Ascending aorta (tissue), 2 donors: ENCODE measurements around the gene TMEM217. TPM values are rescaled to one million over a fixed set of nuclear protein-coding genes. Genes with fewer than 3 reads are reported as not detected.

Experiments used
- DNase-seq, 2 donors: peaks; one replicate each; pipeline ENCODE4 v3.0.0-alpha.2; 2019; ENCODE audit warnings: low spot score in 2 of 2
- H3K27ac ChIP-seq, 2 donors: fragments of 200-600 bp; sonication (generic); one replicate each; pipeline ENCODE4 v1.5.1; 2016 to 2017; ENCODE audit warnings: mild to moderate bottlenecking in 1 of 2
- H3K27me3 ChIP-seq: fragments of 200-600 bp; sonication (generic); one replicate; pipeline ENCODE4 v1.5.1; 2017
- H3K36me3 ChIP-seq, 2 donors: fragments of 200-600 bp; sonication (generic); one replicate each; pipeline ENCODE4 v1.5.1; 2016
- H3K4me1 ChIP-seq, 2 donors: fragments of 200-600 bp; sonication (generic); one replicate each; pipeline ENCODE4 v1.5.1; 2016 to 2017; ENCODE audit warnings: mild to moderate bottlenecking in 1 of 2
- H3K4me3 ChIP-seq, 2 donors: fragments of 200-600 bp; sonication (generic); one replicate each; pipeline ENCODE4 v1.5.1; 2016 to 2017; ENCODE audit warnings: mild to moderate bottlenecking in 1 of 2
- H3K9me3 ChIP-seq, 2 donors: fragments of 200-600 bp; sonication (generic); one replicate each; pipeline ENCODE4 v1.5.1; 2016
- CTCF ChIP-seq, 3 experiments: fragments of 200-600 bp in 2 of 3; fragments of 450-650 bp in 1 of 3; sonication (generic) in 2 of 3; IDR thresholded peaks; one replicate each; pipeline ENCODE4 v1.5.1; 2016 to 2019; ENCODE audit warnings: antibody characterized with exemption in 3 of 3, mild to moderate bottlenecking in 1 of 3, moderate library complexity in 1 of 3
- intact Hi-C: fragments of 100-400 bp; cut with DNase I; formaldehyde crosslinking; loops from one replicate; pipeline ENCODE4 v1.15.1; 2023
- total RNA-seq: library from RNA; depleted of rRNA; stranded (reverse); fragments of >200 nt; gene quantifications from one replicate; pipeline ENCODE4 v1.1.0, GENCODE V29; 2016

TMEM217 gene
- total RNA-seq, 1 donor from 2014 or later: not detected

DNA sequence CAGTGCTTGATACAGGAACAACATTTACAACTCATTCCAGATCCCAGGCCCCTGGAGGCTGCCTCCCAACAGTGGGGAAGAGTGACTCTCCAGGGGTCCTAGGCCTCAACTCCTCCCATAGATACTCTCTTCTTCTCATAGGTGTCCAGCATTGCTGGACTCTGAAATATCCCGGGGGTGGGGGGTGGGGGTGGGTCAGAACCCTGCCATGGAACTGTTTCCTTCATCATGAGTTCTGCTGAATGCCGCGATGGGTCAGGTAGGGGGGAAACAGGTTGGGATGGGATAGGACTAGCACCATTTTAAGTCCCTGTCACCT lies 83.8 kb downstream of the TMEM217 start:
- DNase-seq: no peak
- Histone ChIP-seq H3K36me3 (peaks cover 34 to 37% of the 10 kb centered on the region in 2 donors), H3K27ac (no peak overlapping the region), H3K9me3 (no peaks in the 10 kb centered on the region), H3K4me1 (peaks cover 0 to 16% of the 10 kb centered on the region in 2 donors), H3K4me3 (peak overlapping the region in 1 of 2 donors; percentile 28), H3K27me3 (no peaks in the 10 kb centered on the region)
- intact Hi-C loops: no loop called here
- no peak for TF ChIP-seq CTCF (IDR thresholded peaks at IDR 0.05)

GRCh38 chr6:37173493-37174195 lies 84.3 kb downstream of the TMEM217 start:
- intact Hi-C loops: loop anchor here (1.0 to 2.0 kb wide), 2 partner anchors 37 to 187 kb away; partner anchors contain the start of gene MTCH1
- no peak for DNase-seq
- H3K9me3 ChIP-seq: no peaks in the 10 kb centered on the region
- TF ChIP-seq CTCF (IDR thresholded peaks at IDR 0.05): no peak
- H3K4me3 ChIP-seq: peak overlapping the region in 1 of 2 donors; percentile 92
- H3K4me1 ChIP-seq: peaks cover 0 to 16% of the 10 kb centered on the region in 2 donors
- H3K36me3 ChIP-seq: peaks cover 34 to 37% of the 10 kb centered on the region in 2 donors
- peak overlapping the region in 1 of 2 donors; percentile 11 for H3K27ac ChIP-seq
- H3K27me3 ChIP-seq: no peaks in the 10 kb centered on the region

DNA sequence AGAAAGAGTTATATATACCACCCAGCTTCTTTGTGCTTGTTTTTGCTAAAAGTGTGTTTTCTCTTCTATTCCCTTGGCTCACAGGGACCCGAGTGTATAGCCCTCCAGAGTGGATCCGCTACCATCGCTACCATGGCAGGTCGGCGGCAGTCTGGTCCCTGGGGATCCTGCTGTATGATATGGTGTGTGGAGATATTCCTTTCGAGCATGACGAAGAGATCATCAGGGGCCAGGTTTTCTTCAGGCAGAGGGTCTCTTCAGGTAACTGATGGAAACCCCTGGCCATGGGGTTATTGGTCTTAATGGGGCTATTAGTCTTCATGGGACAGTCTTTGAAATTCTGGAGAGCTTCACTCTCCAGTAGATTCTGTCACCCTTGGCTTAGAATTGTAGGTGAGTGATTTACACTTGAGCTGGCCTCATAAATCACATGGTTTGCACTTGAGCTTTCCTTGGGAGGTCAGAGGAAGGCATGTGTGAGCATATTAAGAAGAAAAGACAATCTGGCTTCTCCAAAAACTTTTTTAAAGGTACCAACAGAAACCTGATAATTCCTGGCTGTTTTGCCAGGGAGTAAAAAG lies 84.9 kb downstream of the TMEM217 start:
- intact Hi-C loops: loop anchor here (1.0 to 2.0 kb wide), 5 partner anchors 37 to 186 kb away; partner anchors contain the start of gene MTCH1
- Histone ChIP-seq H3K4me1 (peaks cover 0 to 21% of the 10 kb centered on the region in 2 donors), H3K9me3 (no peaks in the 10 kb centered on the region), H3K4me3 (peak overlapping the region; percentile 91 to 92), H3K27me3 (no peaks in the 10 kb centered on the region), H3K36me3 (peaks cover 34 to 37% of the 10 kb centered on the region in 2 donors), H3K27ac (peak overlapping the region in 1 of 2 donors; percentile 11)
- no peak for TF ChIP-seq CTCF (IDR thresholded peaks at IDR 0.05)
- DNase-seq: peak in 1 of 2 donors; percentile 34

DNA sequence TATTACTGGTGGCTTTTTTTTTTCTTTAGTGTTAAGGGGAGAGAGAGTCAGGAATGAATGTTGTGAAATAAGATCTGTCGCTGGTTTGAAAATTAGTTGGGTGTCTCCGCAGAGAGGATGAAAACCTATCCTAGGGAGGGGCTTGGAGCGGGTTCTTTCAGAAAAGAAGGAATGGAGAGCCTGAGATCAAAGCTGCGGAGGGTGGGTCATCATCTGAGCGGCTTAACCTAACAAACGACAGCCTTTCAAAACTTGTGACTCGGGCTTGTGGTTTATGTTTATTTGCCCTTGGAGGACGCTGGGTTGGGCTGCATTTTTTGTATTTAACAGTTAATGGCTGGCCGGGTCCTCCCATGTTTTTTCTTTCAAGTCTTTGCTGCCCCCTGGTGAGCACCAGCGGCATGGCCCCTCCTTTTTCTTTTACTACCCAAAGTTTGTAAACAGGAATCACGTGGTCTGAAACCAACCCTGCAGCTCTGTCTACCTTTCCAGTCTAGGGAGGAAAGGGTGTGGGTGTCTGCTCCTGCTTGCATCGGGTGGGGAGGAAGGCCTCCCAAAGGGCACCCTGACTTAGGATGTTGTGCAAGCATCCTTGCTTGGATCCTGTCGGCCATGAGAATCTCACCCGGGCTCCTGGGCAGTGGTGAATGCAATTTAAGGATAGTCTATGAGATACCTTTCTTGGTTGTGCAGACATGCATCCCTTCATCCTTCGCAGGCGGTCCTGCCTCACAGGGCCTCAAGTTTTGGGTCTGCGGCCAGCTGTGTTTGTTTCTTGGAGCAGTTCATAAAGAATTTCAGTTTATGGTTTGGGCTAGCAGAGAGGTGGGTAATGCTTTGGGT lies 85.8 kb downstream of the TMEM217 start:
- peak overlapping the region; percentile 89 to 93 for H3K27ac ChIP-seq
- H3K9me3 ChIP-seq: no peaks in the 10 kb centered on the region
- H3K4me1 ChIP-seq: peaks cover 0 to 21% of the 10 kb centered on the region in 2 donors
- peak; percentile 92 to 97 (median 93) for TF ChIP-seq CTCF (IDR thresholded peaks at IDR 0.05)
- DNase-seq: peak; percentile 74 to 96
- no peaks in the 10 kb centered on the region for H3K27me3 ChIP-seq
- peak overlapping the region; percentile 91 to 92 for H3K4me3 ChIP-seq
- H3K36me3 ChIP-seq: peaks cover 34 to 37% of the 10 kb centered on the region in 2 donors
- intact Hi-C loops: loop anchor here (1.0 to 2.0 kb wide), 4 partner anchors 44 to 185 kb away; partner anchors contain the start of gene MTCH1

DNA sequence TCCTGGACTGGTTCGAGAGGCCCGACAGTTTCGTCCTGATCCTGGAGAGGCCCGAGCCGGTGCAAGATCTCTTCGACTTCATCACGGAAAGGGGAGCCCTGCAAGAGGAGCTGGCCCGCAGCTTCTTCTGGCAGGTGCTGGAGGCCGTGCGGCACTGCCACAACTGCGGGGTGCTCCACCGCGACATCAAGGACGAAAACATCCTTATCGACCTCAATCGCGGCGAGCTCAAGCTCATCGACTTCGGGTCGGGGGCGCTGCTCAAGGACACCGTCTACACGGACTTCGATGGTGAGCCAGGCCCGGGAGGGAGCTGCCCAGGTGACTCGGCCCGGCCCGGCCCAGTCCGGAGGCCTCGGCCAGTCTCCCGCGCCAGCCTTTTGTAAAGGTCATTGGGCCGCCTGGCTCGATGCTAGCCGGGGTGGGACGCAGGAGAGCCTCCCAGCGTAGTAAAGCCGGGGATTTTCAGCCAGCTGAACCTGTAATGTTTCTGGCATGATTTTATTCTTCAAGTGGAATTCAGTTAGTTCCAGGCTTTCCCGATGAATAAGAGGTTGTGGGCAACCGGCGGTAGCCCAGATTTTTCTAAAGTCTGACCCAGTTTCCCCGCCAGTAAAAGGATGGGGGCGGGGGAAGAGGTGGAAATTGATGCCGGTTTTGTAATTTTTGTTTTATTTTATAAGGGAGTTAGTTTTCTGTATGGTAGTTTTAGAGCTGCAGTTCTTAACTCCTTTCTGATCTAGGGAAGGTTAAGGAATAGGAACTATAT lies 86.6 kb downstream of the TMEM217 start:
- Histone ChIP-seq H3K27ac (peak overlapping the region; percentile 89 to 93), H3K36me3 (peaks cover 34 to 37% of the 10 kb centered on the region in 2 donors), H3K9me3 (no peaks in the 10 kb centered on the region), H3K4me3 (peak overlapping the region; percentile 91 to 92), H3K27me3 (no peaks in the 10 kb centered on the region), H3K4me1 (peaks cover 0 to 21% of the 10 kb centered on the region in 2 donors)
- intact Hi-C loops: no loop called here
- no peak for TF ChIP-seq CTCF (IDR thresholded peaks at IDR 0.05)
- peak in 1 of 2 donors; percentile 81 for DNase-seq
